BJ (cell line): ENCODE data around the gene EPS8. TPM values are rescaled to one million over a fixed set of nuclear protein-coding genes. Genes with fewer than 3 reads are reported as not detected.

Experiments used
- CTCF ChIA-PET: fragments of 350-600 bp; formaldehyde crosslinking; extraction: SDS; loops from one replicate; lab custom pipeline; 2021; ENCODE audit warnings: antibody characterized with exemption, inconsistent platforms; lab: Yijun Ruan, JAX
- POLR2A ChIA-PET: fragments of 300-600 bp; sonication (Branson Sonifier 250); formaldehyde crosslinking; extraction: SDS; loops from one replicate; lab custom pipeline; 2021; ENCODE audit warnings: antibody characterized with exemption; lab: Charles Lee
- DNase-seq: peaks from one replicate; pipeline ENCODE4 v3.0.0-alpha.2; 2011; ENCODE audit warnings: low read depth
- H3K27me3 ChIP-seq: 2 replicates; pipeline ENCODE4 v1.6.0; 2011; ENCODE audit warnings: low read length; ENCODE audit not compliant: control insufficient read depth, insufficient read depth
- H3K36me3 ChIP-seq: 2 replicates; pipeline ENCODE4 v1.5.1; 2011; ENCODE audit warnings: low read length; ENCODE audit not compliant: control insufficient read depth, insufficient read depth
- H3K4me3 ChIP-seq: 2 replicates; pipeline ENCODE4 v1.5.1; 2011; ENCODE audit warnings: low read depth, mild to moderate bottlenecking, control low read depth, low read length
- CTCF ChIP-seq: IDR thresholded peaks from 2 replicates; pipeline ENCODE4 v1.5.1; 2011; ENCODE audit warnings: low read depth, mild to moderate bottlenecking, control low read depth, inconsistent platforms, low read length, moderate library complexity; ENCODE audit not compliant: insufficient read depth
- polyA plus RNA-seq: library from polyadenylated mRNA; depleted of rRNA; stranded (reverse); fragments of >200 nt; gene quantifications from 2 replicates; pipeline ENCODE4 v1.2.3, GENCODE V29; 2011

Gene EPS8
- polyA plus RNA-seq, 1 experiment = 118 TPM

DNA sequence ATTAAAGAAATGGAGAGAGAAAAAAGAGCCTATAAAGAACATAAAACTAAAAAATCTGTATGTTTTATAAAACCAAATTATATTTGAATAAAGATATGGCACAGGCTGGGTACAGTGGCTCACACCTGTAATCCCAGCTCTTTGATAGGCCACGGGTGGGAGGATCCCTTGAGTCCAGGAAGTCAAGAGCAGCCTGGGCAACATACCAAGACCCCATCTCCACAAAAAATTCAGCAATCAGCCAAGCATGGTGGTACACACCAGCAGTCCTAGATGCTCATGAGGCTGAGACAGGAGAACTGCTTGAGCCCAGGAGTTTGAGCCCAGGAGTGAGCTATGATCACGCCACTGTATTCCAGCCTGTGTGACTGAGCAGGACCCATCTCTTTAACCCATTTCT, 74.9 kb downstream of the EPS8 start:
- ChIA-PET CTCF (interaction anchor here (1.4 kb wide), 1 partner anchor 12 kb away, joined by 3 read pairs; no protein-coding TSS in a partner anchor), POLR2A (no interaction called here)
- Histone ChIP-seq H3K4me3 (no peak overlapping the region), H3K27me3 (no peaks in the 10 kb centered on the region), H3K36me3 (no peaks in the 10 kb centered on the region)
- TF ChIP-seq CTCF = no peak
- DNase-seq = no peak

DNA sequence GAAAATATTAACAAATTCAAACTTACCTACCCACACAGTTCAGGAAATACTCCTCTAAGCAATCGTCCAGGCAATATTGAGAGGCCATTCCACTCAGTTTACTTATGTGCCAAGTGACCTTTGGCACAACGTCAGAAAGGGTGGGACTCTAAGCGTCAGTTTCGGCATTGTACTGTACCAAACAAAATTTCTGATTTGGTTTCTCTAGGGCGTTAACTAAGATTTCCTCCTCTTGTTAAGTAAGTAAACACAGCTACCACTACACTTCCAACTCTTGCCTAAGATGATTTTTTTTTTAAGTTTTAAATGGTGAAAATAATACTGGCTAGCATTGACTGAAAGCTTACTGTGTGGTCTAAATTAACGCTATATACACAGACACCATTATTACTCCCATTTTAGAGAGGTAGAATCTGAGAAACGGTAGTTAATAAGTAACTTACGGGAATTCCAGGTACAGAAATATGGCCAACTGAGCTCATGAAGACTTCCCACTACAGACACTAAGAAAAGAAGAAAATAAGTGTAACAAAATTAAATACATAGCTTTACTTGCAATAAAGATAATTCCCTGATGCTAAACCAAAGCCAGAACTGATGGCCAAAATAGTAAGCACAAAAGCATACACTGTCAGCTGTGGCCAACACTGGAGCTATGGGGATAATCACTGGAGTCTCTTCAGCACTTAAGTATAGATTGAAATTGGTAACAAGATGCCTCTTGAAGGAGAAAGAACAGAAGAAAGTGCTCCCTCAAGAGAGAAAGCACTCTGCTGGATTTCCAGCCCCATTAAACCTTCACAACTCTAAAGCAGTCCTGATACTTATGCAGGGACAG, 76.1 kb downstream of the EPS8 start:
- Histone ChIP-seq H3K27me3 (no peaks in the 10 kb centered on the region), H3K4me3 (no peak overlapping the region), H3K36me3 (no peaks in the 10 kb centered on the region)
- ChIA-PET CTCF (interaction anchor here (0.7 to 1.4 kb wide), 3 partner anchors 13 to 122 kb away, joined by 3 to 4 read pairs (median 3); no protein-coding TSS in a partner anchor), POLR2A (no interaction called here)
- TF ChIP-seq CTCF = no peak
- no peak for DNase-seq

GRCh38 chr12:15712160-15712559, 77.0 kb downstream of the EPS8 start:
- DNase-seq = no peak

DNA sequence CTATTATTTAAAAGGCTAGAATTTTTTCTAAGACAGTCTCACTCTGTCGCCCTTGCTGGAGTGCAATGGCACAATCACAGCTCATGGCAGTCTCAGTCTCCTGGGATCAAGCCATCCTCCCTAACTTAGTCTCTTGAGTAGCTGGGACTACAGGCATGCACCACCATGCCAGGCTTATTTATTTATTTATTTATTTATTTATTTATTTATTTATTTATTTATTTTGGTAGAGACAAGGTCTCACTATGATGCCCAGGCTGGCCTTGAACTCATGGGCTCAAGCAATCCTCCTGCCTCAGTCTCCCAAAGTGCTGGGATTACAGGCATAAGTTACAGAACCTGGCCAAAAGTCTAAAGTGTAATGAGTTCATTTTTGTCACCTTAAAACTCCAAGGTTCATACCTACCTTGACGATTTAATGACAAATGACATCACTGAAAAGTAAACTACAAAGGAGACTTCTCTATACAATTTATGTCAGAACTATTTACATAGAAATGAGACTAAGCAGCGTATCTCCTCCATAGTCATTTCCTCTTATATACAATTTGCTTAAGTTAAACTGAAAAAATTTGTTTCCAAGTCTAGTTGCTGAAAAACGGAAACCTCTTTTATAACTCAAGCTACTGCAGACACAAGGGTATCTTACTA, 78.2 kb downstream of the EPS8 start:
- DNase-seq = no peak
- Histone ChIP-seq H3K27me3 (no peaks in the 10 kb centered on the region), H3K4me3 (no peak overlapping the region), H3K36me3 (no peaks in the 10 kb centered on the region)
- ChIA-PET POLR2A (no interaction called here), CTCF (interaction anchor here (1.4 kb wide), 1 partner anchor 116 kb away, joined by 4 read pairs; no protein-coding TSS in a partner anchor)
- no peak for TF ChIP-seq CTCF

More at GRCh38 chr12:15712160-15712559, 77.0 kb downstream of the EPS8 start:
- Histone ChIP-seq H3K27me3 (no peaks in the 10 kb centered on the region), H3K4me3 (no peak overlapping the region), H3K36me3 (no peaks in the 10 kb centered on the region)
- CTCF ChIA-PET = no interaction called here
- TF ChIP-seq CTCF = no peak
- POLR2A ChIA-PET = no interaction called here

DNA sequence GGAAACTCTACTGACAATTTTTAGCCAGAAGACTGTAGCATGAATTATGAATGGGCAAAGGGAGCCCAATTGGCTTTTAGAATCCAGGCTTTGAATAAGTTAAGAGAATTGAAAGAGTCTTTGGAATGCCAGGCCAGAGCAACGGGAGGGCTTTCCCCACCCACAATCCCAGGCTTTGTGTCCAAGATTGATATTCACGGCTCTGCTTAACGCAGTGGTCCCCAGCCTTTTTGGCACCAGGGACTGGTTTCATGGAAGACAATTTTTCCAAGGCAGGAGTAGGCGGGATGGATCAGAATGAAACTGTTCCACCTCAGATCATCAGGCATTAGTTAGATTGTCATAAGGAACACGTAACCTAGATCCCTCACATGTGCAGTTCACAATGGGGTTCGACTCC, 79.6 kb downstream of the EPS8 start:
- Histone ChIP-seq H3K4me3 (no peak overlapping the region), H3K27me3 (no peaks in the 10 kb centered on the region), H3K36me3 (no peaks in the 10 kb centered on the region)
- ChIA-PET CTCF (no interaction called here), POLR2A (no interaction called here)
- DNase-seq = no peak
- TF ChIP-seq CTCF = no peak
